Retinal pigment epithelial cell (primary cell): Measurements from ENCODE around the gene KRT76.

Source experiments
- DNase-seq: peaks from one replicate; pipeline ENCODE4 v3.0.0-alpha.2; 2010; ENCODE audit warnings: low read depth
- H3K4me3 ChIP-seq: 2 replicates; pipeline ENCODE4 v1.5.1; 2011; ENCODE audit warnings: mild to moderate bottlenecking, low read length, control low read depth, moderate library complexity
- TF ChIP-seq, protein P1 (sequence below): conservative IDR thresholded peaks from 2 replicates; pipeline ENCODE4 v1.5.1; 2011; ENCODE audit warnings: low read depth, low read length, control low read depth, inconsistent platforms

KRT76 gene

DNA sequence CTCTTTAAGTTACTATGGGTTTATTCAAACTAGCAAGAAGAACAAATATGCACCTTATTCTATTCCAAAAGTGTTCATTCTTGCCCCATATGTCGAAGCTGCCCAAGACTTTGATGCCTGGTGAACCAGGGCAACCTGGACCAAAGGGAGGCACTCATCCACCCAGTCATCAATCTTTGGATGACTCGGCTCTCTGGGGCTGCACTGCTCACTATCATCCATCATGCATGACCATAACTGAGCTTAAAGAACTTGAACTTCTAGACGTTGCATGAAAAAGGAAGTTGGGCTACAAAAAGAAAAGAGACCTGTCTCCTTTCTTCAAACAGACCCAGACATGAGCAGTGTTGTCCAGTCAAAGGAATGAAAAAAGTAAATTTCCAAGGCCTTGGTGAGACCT lies 35.6 kb upstream of the KRT76 start:
- DNase-seq, result no peak
- H3K4me3 ChIP-seq, result no peak overlapping the region
- TF ChIP-seq, protein P1, sequence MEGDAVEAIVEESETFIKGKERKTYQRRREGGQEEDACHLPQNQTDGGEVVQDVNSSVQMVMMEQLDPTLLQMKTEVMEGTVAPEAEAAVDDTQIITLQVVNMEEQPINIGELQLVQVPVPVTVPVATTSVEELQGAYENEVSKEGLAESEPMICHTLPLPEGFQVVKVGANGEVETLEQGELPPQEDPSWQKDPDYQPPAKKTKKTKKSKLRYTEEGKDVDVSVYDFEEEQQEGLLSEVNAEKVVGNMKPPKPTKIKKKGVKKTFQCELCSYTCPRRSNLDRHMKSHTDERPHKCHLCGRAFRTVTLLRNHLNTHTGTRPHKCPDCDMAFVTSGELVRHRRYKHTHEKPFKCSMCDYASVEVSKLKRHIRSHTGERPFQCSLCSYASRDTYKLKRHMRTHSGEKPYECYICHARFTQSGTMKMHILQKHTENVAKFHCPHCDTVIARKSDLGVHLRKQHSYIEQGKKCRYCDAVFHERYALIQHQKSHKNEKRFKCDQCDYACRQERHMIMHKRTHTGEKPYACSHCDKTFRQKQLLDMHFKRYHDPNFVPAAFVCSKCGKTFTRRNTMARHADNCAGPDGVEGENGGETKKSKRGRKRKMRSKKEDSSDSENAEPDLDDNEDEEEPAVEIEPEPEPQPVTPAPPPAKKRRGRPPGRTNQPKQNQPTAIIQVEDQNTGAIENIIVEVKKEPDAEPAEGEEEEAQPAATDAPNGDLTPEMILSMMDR, result no peak

DNA sequence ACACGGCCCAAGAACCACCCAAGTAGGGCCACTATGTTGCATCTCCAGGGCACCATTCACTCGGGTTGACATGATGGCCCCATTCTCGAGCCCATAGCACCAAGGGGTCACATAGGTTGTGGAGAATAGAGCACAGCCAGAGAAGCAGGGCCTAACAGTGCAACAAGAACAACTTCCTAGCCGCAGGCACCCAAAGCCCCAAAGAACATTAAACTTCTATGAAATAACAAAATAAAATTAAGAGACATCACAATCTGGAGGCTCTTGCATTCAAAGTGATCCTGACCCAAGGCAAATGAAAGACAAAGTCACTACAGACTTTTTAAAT lies 34.9 kb upstream of the KRT76 start:
- H3K4me3 ChIP-seq, result no peak overlapping the region
- DNase-seq, result no peak
- TF ChIP-seq, protein P1, result no peak

DNA sequence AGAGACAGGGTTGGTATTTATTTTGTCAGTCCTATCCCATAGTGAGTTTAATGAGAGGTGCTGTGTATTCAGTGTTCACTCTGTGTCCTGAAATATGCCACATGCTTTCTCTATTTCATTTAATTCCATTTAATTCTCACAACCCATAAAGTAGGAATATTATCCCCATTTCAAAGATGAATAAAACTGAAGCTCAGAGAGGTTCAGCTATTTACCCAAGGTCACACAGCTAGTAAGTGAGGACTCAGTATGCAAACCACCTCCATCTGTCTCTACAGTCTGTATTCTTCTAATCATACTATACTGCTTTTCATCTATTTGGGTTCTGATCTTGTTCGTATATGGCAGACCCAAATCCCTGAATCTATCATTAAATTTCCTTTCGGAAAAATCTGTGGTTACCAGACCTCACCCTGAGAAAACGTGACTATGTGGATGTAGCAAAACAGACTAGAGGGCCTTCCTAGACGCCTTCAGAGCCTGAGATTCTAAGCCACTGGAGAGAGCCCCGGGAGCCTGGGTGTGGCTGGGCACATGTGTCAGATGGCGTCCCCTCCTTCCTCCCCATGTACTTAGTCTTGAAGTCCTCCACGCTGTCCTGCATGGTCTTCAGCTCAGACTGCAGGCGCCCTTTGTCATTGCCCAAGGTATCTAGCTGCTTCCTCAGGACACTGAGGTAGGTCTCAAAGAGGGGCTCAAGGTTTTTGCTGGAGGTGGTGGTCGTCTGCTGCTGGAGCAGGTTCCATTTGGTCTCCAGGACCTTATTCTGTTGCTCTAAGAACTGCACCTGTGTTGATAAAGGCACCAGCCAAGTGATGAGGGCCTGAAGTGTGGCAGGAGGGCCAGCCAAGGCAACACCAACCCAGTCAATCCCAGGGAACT lies 34.3 kb upstream of the KRT76 start:
- TF ChIP-seq, protein P1, result no peak
- H3K4me3 ChIP-seq, result no peak overlapping the region
- no peak for DNase-seq

DNA sequence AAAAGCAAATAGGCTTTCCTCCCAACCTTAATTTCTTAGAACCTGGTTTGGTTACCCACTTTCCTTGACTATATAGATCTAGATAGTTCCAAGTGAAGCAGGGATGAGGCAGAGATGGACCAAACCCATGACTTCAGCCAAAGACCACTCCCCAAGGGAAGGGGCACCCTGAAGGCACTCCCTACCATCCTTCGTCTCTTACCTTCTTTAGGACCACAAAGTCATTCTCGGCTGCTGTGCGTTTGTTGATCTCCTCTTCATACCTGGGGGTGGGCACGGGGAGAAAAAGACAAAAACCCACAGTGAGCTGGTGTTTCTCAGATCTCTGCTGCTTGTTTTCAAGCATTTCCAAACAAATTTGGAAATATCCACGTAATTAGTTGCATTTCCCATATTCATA lies 33.4 kb upstream of the KRT76 start:
- TF ChIP-seq, protein P1, result no peak
- no peak for DNase-seq
- no peak overlapping the region for H3K4me3 ChIP-seq

DNA sequence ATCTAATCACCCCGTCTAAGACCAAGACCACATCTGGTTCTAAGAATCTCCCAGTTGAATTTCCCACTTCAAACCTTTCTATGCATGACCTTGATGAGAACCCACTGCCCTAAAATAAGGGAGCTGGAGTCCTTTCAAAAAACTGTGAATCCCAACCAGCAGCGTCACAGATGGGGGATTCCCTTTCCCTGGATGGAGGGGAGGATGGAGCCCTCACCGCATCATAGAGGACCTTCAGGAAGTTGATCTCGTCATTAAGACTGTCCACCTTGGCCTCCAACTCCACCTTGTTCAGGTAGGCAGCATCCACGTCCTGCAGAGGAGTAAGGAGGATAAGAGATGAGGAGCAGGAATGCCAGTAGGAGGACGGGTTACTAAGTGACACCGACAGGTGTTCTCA lies 32.0 kb upstream of the KRT76 start:
- H3K4me3 ChIP-seq, result no peak overlapping the region
- no peak for DNase-seq
- TF ChIP-seq, protein P1, result no peak

DNA sequence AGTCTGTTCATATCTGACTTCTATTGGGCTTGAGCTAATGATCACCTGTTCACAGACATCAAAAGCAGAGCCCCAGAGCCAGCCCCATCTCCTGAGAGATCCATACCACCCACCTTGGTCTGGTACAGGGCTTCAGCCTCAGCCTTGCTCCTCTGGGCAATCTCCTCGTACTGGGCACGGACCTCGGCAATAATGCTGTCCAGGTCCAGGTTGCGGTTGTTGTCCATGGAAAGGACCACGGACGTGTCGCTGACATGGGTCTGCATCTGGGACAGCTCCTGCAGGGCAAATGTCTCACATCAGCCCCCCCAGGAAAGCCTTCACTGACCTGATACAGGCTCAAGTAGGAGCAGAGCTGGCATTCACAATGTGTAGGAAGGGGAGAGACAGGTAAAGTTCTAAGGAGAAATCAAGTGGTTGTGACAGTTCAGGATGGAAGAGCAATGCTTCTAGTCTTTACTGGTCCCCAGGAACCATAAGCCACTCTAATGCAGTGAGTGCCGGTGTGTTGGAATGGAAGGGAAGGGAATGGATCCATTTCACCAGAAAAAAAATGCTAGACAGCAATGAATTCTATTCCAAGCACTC lies 31.5 kb upstream of the KRT76 start:
- no peak for DNase-seq
- H3K4me3 ChIP-seq, result no peak overlapping the region
- TF ChIP-seq, protein P1, result no peak
